CD4-positive, CD25-positive, alpha-beta regulatory T cell (primary cell): Measurements from ENCODE around the gene MGP. TPM values are rescaled to one million over a fixed set of nuclear protein-coding genes. Genes with fewer than 3 reads are reported as not detected.

Experiments used
- ATAC-seq, 2 donors: fragments of 150-1000 bp; cut with Tn5 transposase; one replicate each; pipeline ENCODE4 v1.10.0; 2021; ENCODE audit warnings: low read depth in 2 of 2, moderate number of reproducible peaks in 2 of 2, moderate library complexity in 1 of 2
- DNase-seq, 3 donors: peaks; one replicate each; pipeline versions ENCODE4 v3.0.0 to v3.0.0-alpha.2; 2012 to 2022; ENCODE audit warnings: mixed read lengths in 1 of 3
- H3K27ac ChIP-seq: one replicate; pipeline ENCODE4 v1.7.0; 2013; ENCODE audit warnings: mild to moderate bottlenecking, low read length; ENCODE audit not compliant: insufficient read depth, poor library complexity, severe bottlenecking
- H3K27me3 ChIP-seq: one replicate; pipeline ENCODE4 v1.7.0; 2013; ENCODE audit warnings: low read length; ENCODE audit not compliant: control insufficient read depth, insufficient read depth
- H3K36me3 ChIP-seq: one replicate; pipeline ENCODE4 v1.7.0; 2013; ENCODE audit warnings: mild to moderate bottlenecking, low read length, moderate library complexity; ENCODE audit not compliant: control insufficient read depth, insufficient read depth
- H3K4me1 ChIP-seq: 2 replicates; pipeline ENCODE4 v1.7.0; 2013; ENCODE audit warnings: mild to moderate bottlenecking, low read length; ENCODE audit not compliant: insufficient read depth, control insufficient read depth, poor library complexity, severe bottlenecking
- H3K4me3 ChIP-seq: one replicate; pipeline ENCODE4 v1.7.0; 2013; ENCODE audit warnings: low read depth, mild to moderate bottlenecking, low read length, moderate library complexity
- H3K9me3 ChIP-seq, 2 experiments: 1 replicate in 1 of 2; 2 replicates in 1 of 2; pipeline ENCODE4 v1.7.0; 2013; ENCODE audit warnings: low read length in 2 of 2, mild to moderate bottlenecking in 1 of 2, moderate library complexity in 1 of 2; ENCODE audit not compliant: control insufficient read depth in 2 of 2
- H3K27ac Mint-ChIP-seq, 3 donors: one replicate each; pipeline ENCODE4 v1.8.0; 2020 to 2022; ENCODE audit warnings: mild to moderate bottlenecking in 3 of 3, mixed read lengths in 3 of 3, moderate library complexity in 2 of 3
- H3K27me3 Mint-ChIP-seq: one replicate; pipeline ENCODE4 v1.8.0; 2022; ENCODE audit warnings: mild to moderate bottlenecking, mixed read lengths
- H3K36me3 Mint-ChIP-seq: one replicate; pipeline ENCODE4 v1.8.0; 2020; ENCODE audit warnings: mixed read lengths
- H3K4me1 Mint-ChIP-seq, 4 donors: one replicate each; pipeline ENCODE4 v1.8.0; 2020 to 2022; ENCODE audit warnings: mixed read lengths in 4 of 4, mild to moderate bottlenecking in 1 of 4
- H3K4me3 Mint-ChIP-seq, 4 donors: one replicate each; pipeline ENCODE4 v1.8.0; 2020 to 2022; ENCODE audit warnings: mild to moderate bottlenecking in 4 of 4, mixed read lengths in 4 of 4, moderate library complexity in 3 of 4
- H3K9me3 Mint-ChIP-seq, 7 donors: one replicate each; pipeline ENCODE4 v1.8.0; 2020 to 2022; ENCODE audit warnings: mixed read lengths in 7 of 7, mild to moderate bottlenecking in 3 of 7, moderate library complexity in 2 of 7
- polyA plus RNA-seq, 4 donors: library from polyadenylated mRNA; unstranded; fragments of 300-500 nt; fragmentation: Illumina TruSeq; gene quantifications; one replicate each; pipeline ENCODE4 v1.2.3, GENCODE V29; 2021
- total RNA-seq: library from RNA; stranded (reverse); gene quantifications from one replicate; pipeline ENCODE4 v1.2.3, GENCODE V29; 2022

The MGP gene
- total and polyA plus RNA-seq, 5 donors from 2014 or later = 0.59 to 2.6 (median 0.64) TPM; not detected in 2

GRCh38 chr12:14854586-14855183 lies 31.0 kb downstream of the MGP start:
- H3K27ac Mint-ChIP-seq = no peak overlapping the region
- no peaks in the 10 kb centered on the region for H3K36me3 Mint-ChIP-seq
- peaks cover 0 to 12% (median 5%) of the 10 kb centered on the region in 7 donors for H3K9me3 Mint-ChIP-seq
- no peak for DNase-seq
- H3K27me3 Mint-ChIP-seq = peaks cover 4% of the 10 kb centered on the region
- peaks cover 0 to 4% (median 0%) of the 10 kb centered on the region in 4 donors for H3K4me1 Mint-ChIP-seq
- ATAC-seq = no peak
- Histone ChIP-seq H3K27ac (no peak overlapping the region), H3K4me3 (no peak overlapping the region), H3K27me3 (no peaks in the 10 kb centered on the region), H3K36me3 (no peaks in the 10 kb centered on the region), H3K4me1 (no peaks in the 10 kb centered on the region), H3K9me3 (peaks cover 0 to 5% of the 10 kb centered on the region in 2 experiments)
- H3K4me3 Mint-ChIP-seq = no peak overlapping the region

DNA sequence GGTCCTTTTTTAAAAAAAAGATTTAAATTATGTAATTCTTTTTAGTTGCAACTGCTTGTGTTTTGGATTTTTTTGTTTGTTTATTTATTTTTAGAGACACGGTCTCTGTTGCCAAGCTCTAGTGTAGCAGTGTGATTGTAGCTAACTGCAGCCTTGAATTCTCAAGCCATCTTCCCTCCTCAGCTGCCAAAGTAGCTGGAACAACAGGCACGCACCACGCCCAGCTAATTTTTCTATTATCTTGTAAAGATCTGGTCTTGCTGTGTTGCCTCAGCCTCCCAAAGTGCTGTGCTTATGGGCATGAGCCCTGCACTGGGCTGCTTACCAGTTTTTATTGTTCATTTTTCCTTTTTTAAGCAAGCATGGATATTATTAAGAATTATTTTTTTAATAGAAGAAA lies 31.7 kb downstream of the MGP start:
- DNase-seq (no peak), ATAC-seq (no peak)
- Mint-ChIP-seq H3K4me1 (peaks cover 0 to 4% (median 0%) of the 10 kb centered on the region in 4 donors), H3K4me3 (no peak overlapping the region), H3K27ac (no peak overlapping the region), H3K9me3 (peaks cover 0 to 5% (median 0%) of the 10 kb centered on the region in 7 donors), H3K36me3 (no peaks in the 10 kb centered on the region), H3K27me3 (peaks cover 4% of the 10 kb centered on the region)
- Histone ChIP-seq H3K4me3 (no peak overlapping the region), H3K9me3 (no peaks in the 10 kb centered on the region), H3K27ac (no peak overlapping the region), H3K36me3 (no peaks in the 10 kb centered on the region), H3K4me1 (no peaks in the 10 kb centered on the region), H3K27me3 (no peaks in the 10 kb centered on the region)

DNA sequence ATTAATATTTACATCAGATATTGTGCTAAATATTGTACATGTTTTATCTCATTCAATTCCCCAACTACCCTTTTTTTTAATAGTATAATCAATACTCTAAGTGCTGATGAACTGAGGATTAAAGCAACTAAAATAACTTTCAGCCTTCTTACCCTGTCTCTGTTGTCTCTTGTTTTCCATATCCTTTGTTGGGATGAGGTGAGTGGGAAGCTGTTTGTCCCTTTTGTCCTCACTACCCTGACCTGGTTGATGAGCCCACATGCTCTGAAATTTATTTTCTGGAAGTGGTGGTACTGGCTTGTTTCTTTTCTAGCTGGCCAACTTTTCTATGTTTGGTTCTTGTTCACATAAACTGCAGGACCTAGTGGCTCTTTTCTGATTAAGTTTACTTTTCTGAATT lies 32.8 kb downstream of the MGP start:
- H3K27ac Mint-ChIP-seq = peak overlapping the region in 2 of 3 donors; percentile 31 to 92
- ATAC-seq (no peak), DNase-seq (no peak)
- peaks cover 0 to 4% (median 0%) of the 10 kb centered on the region in 4 donors for H3K4me1 Mint-ChIP-seq
- H3K27ac ChIP-seq = no peak overlapping the region
- H3K27me3 ChIP-seq = no peaks in the 10 kb centered on the region
- no peaks in the 10 kb centered on the region for H3K36me3 ChIP-seq
- H3K36me3 Mint-ChIP-seq = no peaks in the 10 kb centered on the region
- peaks cover 0 to 5% (median 0%) of the 10 kb centered on the region in 7 donors for H3K9me3 Mint-ChIP-seq
- H3K4me1 ChIP-seq = no peaks in the 10 kb centered on the region
- no peak overlapping the region for H3K4me3 Mint-ChIP-seq
- H3K27me3 Mint-ChIP-seq = no peaks in the 10 kb centered on the region
- no peaks in the 10 kb centered on the region for H3K9me3 ChIP-seq
- H3K4me3 ChIP-seq = no peak overlapping the region

DNA sequence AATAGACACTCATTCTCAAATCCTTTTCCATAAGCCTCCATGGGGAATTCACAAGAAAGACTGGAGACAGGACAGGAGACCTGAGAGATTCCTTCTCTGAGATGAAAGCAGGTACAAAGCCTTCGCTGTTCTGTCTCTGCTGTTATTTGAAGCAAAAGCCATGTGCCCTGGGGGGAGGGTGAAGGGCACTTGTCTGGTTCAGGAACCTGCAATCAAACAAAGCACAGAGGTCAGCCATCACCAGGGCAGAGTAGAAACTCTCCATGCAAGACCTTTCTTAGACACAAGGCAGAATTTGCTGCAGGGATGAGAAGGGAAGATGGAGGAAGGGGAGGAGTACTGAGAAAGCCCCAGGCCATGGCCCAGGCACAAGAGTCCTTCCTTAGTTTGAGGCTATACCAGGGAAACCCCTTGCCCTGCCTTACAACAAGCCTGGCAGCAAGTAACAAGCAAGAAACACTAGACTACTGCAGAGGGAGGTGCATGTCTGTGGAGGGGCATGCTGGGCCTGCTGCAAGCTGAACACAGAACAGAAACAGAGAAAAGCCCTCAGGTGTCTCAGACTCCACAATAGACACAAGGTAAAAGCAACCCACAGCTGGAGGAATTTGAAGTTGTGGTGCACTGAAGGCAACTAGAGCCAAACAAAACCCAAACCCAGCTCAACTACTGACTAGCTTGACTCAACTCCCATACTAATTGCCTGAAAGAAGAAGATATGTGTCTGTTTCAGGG lies 34.6 kb downstream of the MGP start:
- no peak overlapping the region for H3K4me3 Mint-ChIP-seq
- no peak for ATAC-seq
- H3K4me1 Mint-ChIP-seq = peaks cover 0 to 2% (median under 1%) of the 10 kb centered on the region in 4 donors
- no peak overlapping the region for H3K27ac Mint-ChIP-seq
- H3K9me3 ChIP-seq = no peaks in the 10 kb centered on the region
- no peaks in the 10 kb centered on the region for H3K36me3 ChIP-seq
- H3K27me3 Mint-ChIP-seq = no peaks in the 10 kb centered on the region
- H3K4me3 ChIP-seq = no peak overlapping the region
- H3K27me3 ChIP-seq = no peaks in the 10 kb centered on the region
- no peak overlapping the region for H3K27ac ChIP-seq
- H3K4me1 ChIP-seq = no peaks in the 10 kb centered on the region
- no peaks in the 10 kb centered on the region for H3K36me3 Mint-ChIP-seq
- no peak for DNase-seq
- H3K9me3 Mint-ChIP-seq = no peaks in the 10 kb centered on the region

DNA sequence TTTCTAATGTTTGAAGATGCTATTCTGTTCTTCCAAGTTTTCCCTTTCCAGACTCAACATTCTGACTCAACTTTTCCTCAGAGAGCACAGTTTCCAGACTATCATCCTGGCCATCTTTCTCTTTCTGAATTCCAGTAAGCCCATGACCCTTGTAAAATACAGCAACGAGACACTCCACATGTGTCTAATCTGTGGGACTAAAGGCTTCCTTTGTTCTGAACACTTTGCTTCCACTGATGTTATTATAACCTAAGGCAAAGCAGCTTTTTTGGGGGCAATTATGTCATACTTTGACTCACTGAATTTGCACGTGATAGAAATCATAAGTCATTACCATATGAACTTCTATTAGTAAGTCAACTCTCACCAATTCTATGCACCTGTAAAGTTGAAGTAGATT lies 36.0 kb downstream of the MGP start:
- H3K4me1 Mint-ChIP-seq = peaks cover 0 to 7% (median 3%) of the 10 kb centered on the region in 4 donors
- Histone ChIP-seq H3K27me3 (no peaks in the 10 kb centered on the region), H3K27ac (no peak overlapping the region), H3K36me3 (no peaks in the 10 kb centered on the region), H3K4me3 (no peak overlapping the region), H3K9me3 (no peaks in the 10 kb centered on the region), H3K4me1 (no peaks in the 10 kb centered on the region)
- no peaks in the 10 kb centered on the region for H3K36me3 Mint-ChIP-seq
- no peak for ATAC-seq
- H3K4me3 Mint-ChIP-seq = no peak overlapping the region
- H3K27me3 Mint-ChIP-seq = no peaks in the 10 kb centered on the region
- no peak for DNase-seq
- H3K9me3 Mint-ChIP-seq = no peaks in the 10 kb centered on the region
- H3K27ac Mint-ChIP-seq = no peak overlapping the region

- DNase-seq = no peak
- Mint-ChIP-seq H3K9me3 (no peaks in the 10 kb centered on the region), H3K4me1 (peaks cover 0 to 7% (median 3%) of the 10 kb centered on the region in 4 donors), H3K4me3 (no peak overlapping the region), H3K27ac (peak overlapping the region in 1 of 3 donors; percentile 59), H3K27me3 (no peaks in the 10 kb centered on the region), H3K36me3 (no peaks in the 10 kb centered on the region)
- H3K4me3 ChIP-seq = no peak overlapping the region
- H3K4me1 ChIP-seq = no peaks in the 10 kb centered on the region
- no peaks in the 10 kb centered on the region for H3K27me3 ChIP-seq
- ATAC-seq = no peak
- no peaks in the 10 kb centered on the region for H3K9me3 ChIP-seq
- H3K36me3 ChIP-seq = no peaks in the 10 kb centered on the region
- H3K27ac ChIP-seq = no peak overlapping the region
Measured at GRCh38 chr12:14846876-14847580, 38.6 kb downstream of the MGP start.

DNA sequence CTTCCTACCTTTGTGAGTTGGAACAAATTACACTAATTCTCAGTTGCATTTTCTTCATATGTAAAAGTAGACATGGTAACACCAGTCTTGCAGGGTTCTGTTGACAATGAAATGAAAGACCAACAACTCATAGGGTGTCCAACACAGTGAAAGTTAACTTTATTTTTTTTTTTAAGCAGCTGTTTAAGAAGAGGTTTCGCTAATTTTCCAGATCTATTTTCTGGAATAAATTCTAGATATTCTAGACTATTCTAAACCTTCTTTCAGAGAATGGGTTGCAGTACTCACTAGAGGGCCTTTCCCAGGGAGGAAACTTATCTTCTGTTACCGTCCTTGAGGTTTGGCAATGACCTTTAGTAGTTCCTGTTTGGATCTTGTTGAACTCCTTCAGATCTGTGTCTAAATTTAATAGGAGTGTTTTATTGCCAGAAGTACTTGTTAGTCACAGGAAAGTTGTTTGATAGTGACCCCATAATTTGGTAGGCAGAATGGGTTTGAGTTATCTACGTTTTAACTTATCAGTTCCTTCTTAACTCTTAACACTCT lies 39.5 kb downstream of the MGP start:
- DNase-seq (no peak), ATAC-seq (no peak)
- H3K4me1 ChIP-seq = no peaks in the 10 kb centered on the region
- H3K4me1 Mint-ChIP-seq = peaks cover 0 to 7% (median 3%) of the 10 kb centered on the region in 4 donors
- H3K27me3 ChIP-seq = no peaks in the 10 kb centered on the region
- no peaks in the 10 kb centered on the region for H3K9me3 Mint-ChIP-seq
- no peaks in the 10 kb centered on the region for H3K27me3 Mint-ChIP-seq
- H3K4me3 ChIP-seq = no peak overlapping the region
- H3K4me3 Mint-ChIP-seq = no peak overlapping the region
- H3K27ac ChIP-seq = no peak overlapping the region
- no peaks in the 10 kb centered on the region for H3K36me3 ChIP-seq
- no peaks in the 10 kb centered on the region for H3K9me3 ChIP-seq
- no peak overlapping the region for H3K27ac Mint-ChIP-seq
- H3K36me3 Mint-ChIP-seq = no peaks in the 10 kb centered on the region
